ENCODE results near the gene TCEAL2. TPM values are rescaled to one million over a fixed set of nuclear protein-coding genes. Genes with fewer than 3 reads are reported as not detected.
A peak's percentile ranks its signal among the peaks of the same experiment; 100 is the strongest.
"Not testable (repeated sequence)": the region's sequence is repeated elsewhere in the genome, so short reads cannot be mapped to it uniquely, and the experiment has no call there.

The TCEAL2 gene
- total RNA-seq, 1 donor from 2014 or later = 5.4 TPM

DNA sequence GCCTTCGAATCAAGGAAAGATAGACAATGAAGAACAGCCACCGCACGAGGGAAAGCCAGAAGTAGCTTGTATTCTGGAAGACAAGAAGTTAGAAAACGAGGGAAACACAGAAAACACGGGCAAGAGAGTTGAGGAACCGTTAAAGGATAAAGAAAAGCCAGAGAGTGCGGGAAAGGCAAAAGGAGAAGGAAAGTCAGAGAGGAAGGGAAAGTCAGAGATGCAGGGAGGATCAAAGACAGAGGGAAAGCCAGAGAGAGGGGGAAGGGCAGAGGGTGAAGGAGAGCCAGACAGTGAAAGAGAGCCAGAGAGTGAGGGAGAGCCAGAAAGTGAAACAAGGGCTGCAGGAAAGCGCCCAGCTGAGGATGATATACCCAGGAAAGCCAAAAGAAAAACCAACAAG is 1.4 kb downstream of the TCEAL2 start:
- TF ChIP-seq CTCF (IDR thresholded peaks at IDR 0.05) = no peak
- Histone ChIP-seq H3K4me3 (no peak overlapping the region), H3K36me3 (no peaks in the 10 kb centered on the region), H3K27me3 (no peaks in the 10 kb centered on the region), H3K9me3 (no peaks in the 10 kb centered on the region), H3K4me1 (no peaks in the 10 kb centered on the region), H3K27ac (no peak overlapping the region)
- DNase-seq = no peak
- intact Hi-C loops (cut with DNase I) = no loop called here
- ATAC-seq = no peak

DNA sequence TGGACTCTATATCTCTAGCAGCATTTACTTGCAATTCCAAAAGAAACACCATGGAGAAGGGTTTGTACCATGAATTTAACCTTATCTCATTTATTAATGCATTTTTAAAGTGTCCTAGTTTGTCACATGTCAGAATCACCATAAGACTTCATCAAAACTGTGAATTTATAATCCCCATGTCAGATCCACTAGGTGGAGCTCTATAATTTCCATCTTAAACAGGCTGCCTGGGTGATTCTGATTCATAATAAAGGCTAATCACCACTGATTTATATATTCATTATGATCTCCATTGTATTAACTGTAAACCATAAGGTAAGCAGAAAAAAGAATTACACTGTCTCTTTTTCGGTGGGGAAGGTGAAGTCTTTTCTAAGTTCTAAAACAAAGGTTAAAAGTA is 4.0 kb downstream of the TCEAL2 start:
- ATAC-seq = no peak
- TF ChIP-seq CTCF (IDR thresholded peaks at IDR 0.05) = peak; percentile 30
- Histone ChIP-seq H3K27ac (no peak overlapping the region), H3K36me3 (no peaks in the 10 kb centered on the region), H3K27me3 (no peaks in the 10 kb centered on the region), H3K4me3 (no peak overlapping the region), H3K9me3 (no peaks in the 10 kb centered on the region), H3K4me1 (no peaks in the 10 kb centered on the region)
- intact Hi-C loops (cut with DNase I) = no loop called here
- DNase-seq = no peak

- ATAC-seq (no peak), DNase-seq (no peak)
- Histone ChIP-seq H3K27me3 (no peaks in the 10 kb centered on the region), H3K36me3 (no peaks in the 10 kb centered on the region), H3K4me3 (no peak overlapping the region), H3K4me1 (no peaks in the 10 kb centered on the region), H3K9me3 (no peaks in the 10 kb centered on the region), H3K27ac (no peak overlapping the region)
- no peak for TF ChIP-seq CTCF (IDR thresholded peaks at IDR 0.05)
- intact Hi-C loops (cut with DNase I) = no loop called here
These were observed 12.6 kb downstream of the TCEAL2 start for GRCh38 chrX:102138064-102138463.

DNA sequence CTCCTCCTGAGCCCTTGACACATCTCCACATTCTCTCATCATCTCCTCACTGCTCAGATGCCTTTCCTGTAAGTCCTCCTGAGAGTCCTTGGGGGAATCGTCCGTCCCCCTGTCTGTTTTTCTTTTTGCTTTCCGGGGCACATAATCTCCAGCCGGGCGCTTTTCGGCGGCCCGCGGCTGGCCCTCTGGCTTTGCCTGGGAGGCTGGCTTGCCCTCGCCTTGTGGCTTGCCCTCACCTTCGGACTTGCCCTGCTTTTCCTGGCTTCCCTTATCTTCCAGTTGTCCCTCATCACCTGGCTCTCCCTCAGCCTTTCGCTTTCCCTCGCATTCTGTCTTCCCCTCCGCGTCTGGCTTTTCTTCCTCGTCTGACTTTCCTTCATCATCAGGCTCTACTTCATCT is 15.4 kb downstream of the TCEAL2 start:
- intact Hi-C loops (cut with DNase I); H3K9me3 ChIP-seq: not testable (repeated sequence)

GRCh38 chrX:102141631-102142030 is 16.2 kb downstream of the TCEAL2 start:
- H3K9me3 ChIP-seq; intact Hi-C loops (cut with DNase I); DNase-seq; ATAC-seq; H3K36me3 ChIP-seq; H3K27ac ChIP-seq; H3K27me3 ChIP-seq; H3K4me1 ChIP-seq; H3K4me3 ChIP-seq: not testable (repeated sequence)

More for the DNA sequence above, 15.4 kb downstream of the TCEAL2 start:
- not testable (repeated sequence) for DNase-seq, H3K36me3 ChIP-seq, H3K27me3 ChIP-seq, H3K27ac ChIP-seq, H3K4me1 ChIP-seq, ATAC-seq, H3K4me3 ChIP-seq

GRCh38 chrX:102142274-102142673 is 16.8 kb downstream of the TCEAL2 start, which contains the start of gene TCEAL6:
TCEAL6 (minus strand) TSS chrX:102142481.
- DNase-seq; intact Hi-C loops (cut with DNase I); ATAC-seq; H3K9me3 ChIP-seq; H3K27ac ChIP-seq; H3K27me3 ChIP-seq; H3K4me1 ChIP-seq; H3K36me3 ChIP-seq; H3K4me3 ChIP-seq: not testable (repeated sequence)

GRCh38 chrX:102154218-102154860 is 28.9 kb downstream of the TCEAL2 start:
- no peak for DNase-seq
- Histone ChIP-seq H3K4me3 (peak overlapping the region; percentile 49), H3K36me3 (no peaks in the 10 kb centered on the region), H3K27ac (no peak overlapping the region), H3K27me3 (no peaks in the 10 kb centered on the region), H3K9me3 (no peaks in the 10 kb centered on the region), H3K4me1 (no peaks in the 10 kb centered on the region)
- no peak for ATAC-seq
- peak; percentile 29 for TF ChIP-seq CTCF (IDR thresholded peaks at IDR 0.05)
- intact Hi-C loops (cut with DNase I) = no loop called here
